Middle frontal gyrus (tissue), 1 donor: ENCODE data around the gene CFLAR.
"Not testable (repeated sequence)": the region's sequence is repeated elsewhere in the genome, so short reads cannot be mapped to it uniquely, and the experiment has no call there.

Experiments
- DNase-seq: peaks from one replicate; pipeline ENCODE4 v3.0.0-alpha.2; 2015; ENCODE audit warnings: low spot score; ENCODE audit errors: extremely low spot score

Gene CFLAR

GRCh38 chr2:201182650-201183364 is 66.8 kb downstream of the CFLAR start, which contains the start of gene CASP10:
Gene CASP10 (plus strand): TSS chr2:201183141. CDS start chr2:201185778, 2,637 bp downstream.
- no peak for DNase-seq

DNA sequence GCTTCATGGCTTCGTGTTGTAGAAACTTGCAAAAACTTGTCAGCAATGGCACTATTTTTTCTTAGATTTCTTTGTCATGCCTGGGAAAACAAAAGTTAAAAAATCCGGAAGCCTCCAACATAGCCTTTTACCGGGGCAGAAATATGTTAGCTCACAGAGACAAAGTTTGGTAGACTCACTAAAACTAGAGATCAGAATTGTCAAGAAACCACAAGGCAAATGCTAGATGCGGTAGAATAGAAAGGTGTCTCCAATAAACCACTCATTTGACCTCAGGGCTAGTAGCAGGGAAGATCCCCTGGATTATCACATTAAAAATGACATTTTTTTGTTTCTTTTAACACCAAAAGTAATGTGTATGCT is 67.4 kb downstream of the CFLAR start:
- DNase-seq: no peak

- DNase-seq: not testable (repeated sequence)
Observed at GRCh38 chr2:201183835-201184234, 67.9 kb downstream of the CFLAR start.

DNA sequence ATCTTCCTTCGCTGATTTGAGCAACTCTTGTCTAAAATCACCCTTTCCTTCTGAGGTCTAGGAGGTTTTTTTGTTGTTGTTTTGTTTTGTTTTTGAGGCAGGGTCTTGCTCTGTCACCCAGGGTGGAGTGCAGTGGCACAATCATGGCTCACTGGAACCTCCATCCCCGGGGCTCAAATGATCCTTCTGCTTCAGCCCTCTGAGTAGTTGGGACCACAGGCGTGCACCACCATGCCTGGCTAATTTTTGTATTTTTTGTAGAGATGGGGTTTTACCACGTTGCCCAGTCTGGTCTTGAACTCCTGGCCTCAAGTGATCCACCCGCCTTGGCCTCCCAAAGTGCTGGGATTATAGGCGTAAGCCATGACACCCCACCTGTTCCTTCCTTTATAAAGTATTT is 68.3 kb downstream of the CFLAR start:
- DNase-seq: not testable (repeated sequence)

- no peak for DNase-seq
Observed at GRCh38 chr2:201185863-201186262, 69.9 kb downstream of the CFLAR start.

DNA sequence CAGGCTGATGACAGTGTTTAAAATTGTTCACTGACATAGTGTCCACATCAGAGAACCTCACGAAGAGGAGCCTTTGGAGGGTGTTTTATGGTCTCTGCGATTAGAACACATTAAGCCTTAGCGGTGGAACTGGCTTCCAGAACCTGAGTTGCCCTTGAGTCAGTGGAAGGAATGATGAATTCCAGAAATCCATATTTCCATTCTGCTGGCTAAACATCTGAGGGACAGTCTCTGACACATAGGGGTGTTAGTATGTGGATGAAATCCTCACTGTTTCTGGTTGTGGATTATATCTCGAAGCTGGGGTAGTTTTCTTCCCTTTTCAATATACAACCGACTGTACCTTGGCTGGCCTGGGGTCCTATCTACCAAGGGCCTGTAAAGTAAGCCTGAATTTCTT is 71.0 kb downstream of the CFLAR start:
- no peak for DNase-seq

DNA sequence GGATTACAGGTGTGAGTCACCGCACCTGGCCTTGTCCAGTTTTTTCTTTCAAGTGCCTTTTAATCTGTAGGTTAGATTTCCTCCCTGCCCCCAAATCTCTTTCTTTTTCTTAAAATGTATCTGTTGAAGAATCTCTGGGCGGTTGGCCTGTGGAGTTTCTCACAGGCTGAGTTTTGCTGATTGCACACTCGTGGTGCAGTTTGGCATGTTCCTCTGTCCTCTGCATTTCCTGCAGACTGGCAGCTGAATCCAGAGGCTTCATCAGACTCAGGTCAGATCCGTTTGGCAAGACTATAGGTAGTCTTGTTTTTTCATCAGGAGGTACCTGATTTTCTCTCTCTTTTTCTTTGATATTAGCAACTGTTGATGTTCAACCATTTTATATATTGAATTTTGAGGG is 72.5 kb downstream of the CFLAR start:
- no peak for DNase-seq

- DNase-seq: no peak
Observed at GRCh38 chr2:201191132-201191875, 75.3 kb downstream of the CFLAR start.

- no peak for DNase-seq
Observed at GRCh38 chr2:201194097-201194496, 78.1 kb downstream of the CFLAR start.

GRCh38 chr2:201195331-201195730 is 79.4 kb downstream of the CFLAR start:
- DNase-seq: no peak

- no peak for DNase-seq
Observed at GRCh38 chr2:201196003-201196402, 80.0 kb downstream of the CFLAR start.

GRCh38 chr2:201196803-201197202 is 80.8 kb downstream of the CFLAR start:
- DNase-seq: no peak

DNA sequence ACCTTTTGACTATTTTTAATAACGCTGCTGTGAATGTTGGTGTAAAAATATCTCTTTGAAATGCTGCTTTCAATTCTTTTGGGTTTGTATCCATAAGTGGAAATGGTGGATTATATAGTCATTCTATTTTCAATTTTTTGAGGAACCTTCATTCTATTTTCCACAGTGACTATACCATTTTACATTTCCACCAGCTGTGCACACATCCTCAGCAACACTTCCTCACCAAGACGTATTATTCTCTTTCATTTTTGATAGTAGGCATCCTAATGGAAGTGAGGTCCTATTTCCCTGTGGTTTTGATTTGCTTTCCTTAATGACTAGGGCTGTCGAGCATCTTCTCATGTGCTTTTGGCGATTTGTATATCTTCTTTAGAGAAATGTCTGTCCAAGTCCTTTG is 81.8 kb downstream of the CFLAR start:
- DNase-seq: no peak

- DNase-seq: no peak
Observed at GRCh38 chr2:201199847-201200246, 83.9 kb downstream of the CFLAR start.

DNA sequence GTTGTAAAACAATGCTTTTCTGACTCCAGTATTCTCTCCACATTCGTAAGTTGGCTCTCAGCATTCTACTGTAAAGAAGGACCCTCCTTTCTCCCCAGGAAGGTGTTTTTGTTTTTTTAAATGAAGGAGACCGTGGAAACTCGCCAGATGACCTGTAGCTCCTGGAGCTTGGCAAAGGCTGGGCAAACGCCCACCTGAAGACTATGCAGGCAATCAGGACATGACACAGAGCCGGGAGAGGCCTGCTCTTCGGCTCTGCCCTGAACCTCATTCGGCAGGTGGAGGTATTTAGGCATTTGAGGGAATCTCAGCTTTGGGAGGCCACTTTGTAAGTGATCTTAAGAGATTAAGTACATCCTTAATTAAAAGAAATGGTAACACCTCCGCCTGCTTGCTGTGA is 84.4 kb downstream of the CFLAR start:
- DNase-seq: no peak

- no peak for DNase-seq
Observed at GRCh38 chr2:201201371-201201770, 85.4 kb downstream of the CFLAR start.

- no peak for DNase-seq
Observed at GRCh38 chr2:201203916-201204654, 88.1 kb downstream of the CFLAR start.

GRCh38 chr2:201204655-201205514 is 88.9 kb downstream of the CFLAR start:
- DNase-seq: no peak

- DNase-seq: no peak
Observed at GRCh38 chr2:201205515-201205849, 89.5 kb downstream of the CFLAR start.

DNA sequence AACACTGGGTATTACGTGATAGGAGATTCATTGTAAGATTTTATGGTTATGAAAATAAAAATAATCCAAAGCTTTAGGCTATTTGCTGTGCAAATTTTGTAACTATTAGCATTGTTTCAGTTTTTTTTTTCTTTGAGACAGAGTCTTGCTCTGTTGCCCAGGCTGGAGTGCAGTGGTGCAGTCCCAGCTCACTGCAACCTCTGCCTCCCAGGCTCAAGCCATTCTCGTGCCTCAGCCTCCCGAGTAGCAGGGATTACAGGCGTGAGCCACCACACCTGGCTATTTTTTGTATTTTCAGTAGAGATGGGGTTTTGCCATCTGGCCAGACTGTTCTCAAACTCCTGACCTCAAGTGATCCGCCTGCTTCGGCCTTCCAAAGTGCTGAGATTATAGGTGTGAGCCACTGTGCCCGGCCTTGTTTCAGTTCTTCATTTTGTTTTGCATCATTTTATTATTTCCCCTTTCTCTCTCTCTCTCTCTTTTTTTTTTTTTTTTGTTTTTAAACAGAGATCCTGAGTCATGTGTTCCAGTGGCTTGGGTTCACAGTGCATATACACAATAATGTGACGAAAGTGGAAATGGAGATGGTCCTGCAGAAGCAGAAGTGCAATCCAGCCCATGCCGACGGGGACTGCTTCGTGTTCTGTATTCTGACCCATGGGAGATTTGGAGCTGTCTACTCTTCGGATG is 92.7 kb downstream of the CFLAR start:
- no peak for DNase-seq

- no peak for DNase-seq
Observed at GRCh38 chr2:201215963-201216362, 100.0 kb downstream of the CFLAR start.
